Mammary epithelial cell (primary cell): ENCODE measurements around the gene MKI67.

Experiments
- CTCF ChIP-seq, 2 donors: IDR thresholded peaks in 1 of 2; conservative IDR thresholded peaks in 1 of 2; 2 replicates each; pipeline ENCODE4 v1.5.1; 2011 to 2012; ENCODE audit warnings: inconsistent platforms in 2 of 2, low read length in 2 of 2, mild to moderate bottlenecking in 2 of 2, control low read depth in 1 of 2, low read depth in 1 of 2; ENCODE audit not compliant: insufficient read depth in 1 of 2; ENCODE audit errors: extremely low read depth in 1 of 2
- EZH2 ChIP-seq: IDR thresholded peaks from 2 replicates; pipeline ENCODE4 v1.6.1; 2012; ENCODE audit warnings: low read length, inconsistent platforms, borderline replicate concordance

- TF ChIP-seq CTCF (conservative IDR thresholded peaks at IDR 0.05 in 1 of 2, IDR thresholded peaks at IDR 0.05 in 1 of 2; ENCODE audit: extremely low read depth in 1 of 2, insufficient read depth in 1 of 2, low read depth in 1 of 2, low read length in 2 of 2) (no peak), EZH2 (no peak)
Measured at GRCh38 chr10:128140425-128140824, 14.2 kb upstream of the MKI67 start.
